Testis (tissue), 2 donors: ENCODE results near the gene MBNL2.

ENCODE experiments used
- POLR2A ChIP-seq: fragments of 450-650 bp; IDR thresholded peaks from one replicate; pipeline ENCODE4 v1.6.1; 2017; ENCODE audit warnings: antibody characterized with exemption, mild to moderate bottlenecking, moderate library complexity
- TF ChIP-seq, protein P1 (sequence below), 3 experiments: fragments of 450-650 bp in 2 of 3; fragments of 200-600 bp in 1 of 3; sonication (generic) in 1 of 3; IDR thresholded peaks; one replicate each; pipeline ENCODE4 v1.5.1; 2016 to 2019; ENCODE audit warnings: antibody characterized with exemption in 3 of 3, mild to moderate bottlenecking in 2 of 3, moderate library complexity in 1 of 3

DNA sequence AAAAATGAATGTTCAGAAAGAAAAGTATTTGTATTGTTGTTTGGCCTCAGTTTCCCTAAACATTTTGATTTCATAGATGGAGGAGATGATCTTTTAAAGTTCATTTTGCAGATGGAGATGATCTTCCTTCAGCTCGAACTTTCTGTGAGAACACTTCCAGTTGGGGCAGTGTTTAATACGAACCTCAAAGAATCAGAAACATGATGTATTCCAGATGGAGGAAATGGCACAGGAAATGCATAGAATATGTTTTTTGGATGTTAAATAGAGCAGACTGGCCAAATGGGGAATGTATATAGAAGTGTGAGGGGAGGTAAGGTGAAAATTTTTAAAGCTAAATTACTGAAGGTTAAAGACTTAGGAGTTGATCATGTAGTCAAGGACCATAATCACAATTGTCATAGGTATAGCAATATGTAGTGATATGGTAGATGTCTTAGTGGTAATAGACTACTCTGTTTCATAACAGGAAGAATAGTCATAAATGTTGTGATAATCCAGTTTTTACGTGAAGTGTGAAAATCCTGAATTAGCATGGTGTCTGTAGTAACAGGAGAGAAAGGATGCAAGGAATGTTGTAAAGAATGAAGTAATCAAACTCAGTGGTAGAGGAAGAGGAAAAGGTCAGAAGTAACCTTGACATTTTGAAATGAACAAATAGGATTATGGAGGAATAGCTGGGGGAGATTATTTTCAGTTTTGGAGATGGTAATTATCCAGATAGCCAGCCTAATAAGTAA is 216.9 kb downstream of the MBNL2 start:
- TF ChIP-seq, protein P1, sequence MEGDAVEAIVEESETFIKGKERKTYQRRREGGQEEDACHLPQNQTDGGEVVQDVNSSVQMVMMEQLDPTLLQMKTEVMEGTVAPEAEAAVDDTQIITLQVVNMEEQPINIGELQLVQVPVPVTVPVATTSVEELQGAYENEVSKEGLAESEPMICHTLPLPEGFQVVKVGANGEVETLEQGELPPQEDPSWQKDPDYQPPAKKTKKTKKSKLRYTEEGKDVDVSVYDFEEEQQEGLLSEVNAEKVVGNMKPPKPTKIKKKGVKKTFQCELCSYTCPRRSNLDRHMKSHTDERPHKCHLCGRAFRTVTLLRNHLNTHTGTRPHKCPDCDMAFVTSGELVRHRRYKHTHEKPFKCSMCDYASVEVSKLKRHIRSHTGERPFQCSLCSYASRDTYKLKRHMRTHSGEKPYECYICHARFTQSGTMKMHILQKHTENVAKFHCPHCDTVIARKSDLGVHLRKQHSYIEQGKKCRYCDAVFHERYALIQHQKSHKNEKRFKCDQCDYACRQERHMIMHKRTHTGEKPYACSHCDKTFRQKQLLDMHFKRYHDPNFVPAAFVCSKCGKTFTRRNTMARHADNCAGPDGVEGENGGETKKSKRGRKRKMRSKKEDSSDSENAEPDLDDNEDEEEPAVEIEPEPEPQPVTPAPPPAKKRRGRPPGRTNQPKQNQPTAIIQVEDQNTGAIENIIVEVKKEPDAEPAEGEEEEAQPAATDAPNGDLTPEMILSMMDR (IDR thresholded peaks at IDR 0.05): no peak
- no peak for TF ChIP-seq POLR2A
